Measurements from ENCODE around the gene FEM1A.

GRCh38 chr19:4759388-4760284, 31.9 kb upstream of the FEM1A start:
- TF ChIP-seq CTCF (IDR thresholded peaks at IDR 0.05) (no peak), POLR2A (IDR thresholded peaks at IDR 0.05) (no peak)

All from right lobe of liver (tissue), 4 donors.